H1 (cell line): ENCODE measurements around the gene CD248. TPM values are rescaled to one million over a fixed set of nuclear protein-coding genes. Genes with fewer than 3 reads are reported as not detected.

Experiments used
- CHD7 ChIP-seq: fragments of 300-600 bp; sonication (generic); IDR thresholded peaks from 2 replicates; pipeline ENCODE4 v1.7.1; 2012; ENCODE audit warnings: low read length, moderate library complexity, mild to moderate bottlenecking, inconsistent platforms; ENCODE audit not compliant: insufficient replicate concordance
- E2F6 ChIP-seq: IDR thresholded peaks from 2 replicates; pipeline ENCODE4 v1.6.1; 2012; ENCODE audit warnings: inconsistent platforms
- EZH2 ChIP-seq: fragments of 200-600 bp; sonication (generic); IDR thresholded peaks from 2 replicates; pipeline ENCODE4 v1.7.1; 2012; ENCODE audit warnings: low read depth, mild to moderate bottlenecking, moderate library complexity, low read length, inconsistent platforms; ENCODE audit not compliant: severe bottlenecking
- JUN ChIP-seq: IDR thresholded peaks from 2 replicates; pipeline ENCODE4 v1.6.1; 2011; ENCODE audit warnings: low read depth, mild to moderate bottlenecking, improper control_type of control experiment, low read length
- RAD21 ChIP-seq, 2 experiments: IDR thresholded peaks in 1 of 2; conservative IDR thresholded peaks in 1 of 2; 2 replicates each; pipeline ENCODE4 v1.6.1; 2011; ENCODE audit warnings: low read depth in 2 of 2, low read length in 2 of 2, improper control_type of control experiment in 1 of 2, inconsistent platforms in 1 of 2, mild to moderate bottlenecking in 1 of 2, moderate library complexity in 1 of 2
- RBBP5 ChIP-seq: IDR thresholded peaks from 2 replicates; pipeline ENCODE4 v1.7.1; 2012; ENCODE audit warnings: low read depth, mild to moderate bottlenecking, inconsistent platforms, low read length, moderate library complexity, borderline replicate concordance
- SIX5 ChIP-seq: IDR thresholded peaks from 2 replicates; pipeline ENCODE4 v1.6.1; 2011; ENCODE audit warnings: mild to moderate bottlenecking, low read depth, low read length
- SP4 ChIP-seq: IDR thresholded peaks from 2 replicates; pipeline ENCODE4 v1.6.1; 2012; ENCODE audit warnings: low read length, inconsistent platforms
- YY1 ChIP-seq: IDR thresholded peaks from 2 replicates; pipeline ENCODE4 v1.6.1; 2011; ENCODE audit warnings: low read depth, mild to moderate bottlenecking, low read length
- polyA plus RNA-seq, 7 experiments: library from polyadenylated mRNA; depleted of rRNA in 3 of 7; stranded (reverse) in 5 of 7; unstranded in 2 of 7; fragments of >200 nt in 5 of 7; fragments of 200-250 nt in 2 of 7; gene quantifications; 1 replicate in 5 of 7; 2 replicates in 1 of 7; 4 replicates in 1 of 7; pipeline versions ENCODE4 v1.2.1 to v1.2.3, GENCODE V29; 2011 to 2013; ENCODE audit warnings: missing spikeins in 2 of 7, mixed read lengths in 2 of 7
- total RNA-seq: library from RNA; stranded (reverse); fragmentation: NEBNext Ultra II Directional; extraction: Animal tissue kit (Norgen Biotek cat#: 25700); gene quantifications from 2 replicates; pipeline ENCODE4 v1.2.1, GENCODE V29; 2021

CD248 gene
- total and polyA plus RNA-seq, 2 of the 8 experiments (the other 6 are each of a cell fraction or from before 2014, with no cell fraction given) = 2.7 to 3.9 TPM

GRCh38 chr11:66328302-66329144 is 11.7 kb upstream of the CD248 start (continued):
- no peak for TF ChIP-seq CHD7
- no peak for TF ChIP-seq JUN
- TF ChIP-seq RAD21 (IDR thresholded peaks at IDR 0.05 in 1 of 2, conservative IDR thresholded peaks at IDR 0.05 in 1 of 2; ENCODE audit: low read depth in 2 of 2, low read length in 2 of 2) = peak; percentile 73 to 82
- TF ChIP-seq RBBP5 = 0 out of 2 replicates have a peak, but pooled peaks have one; percentile 53
- TF ChIP-seq SP4 = no peak
- TF ChIP-seq E2F6 = peak; percentile 91
- TF ChIP-seq SIX5 = no peak
- TF ChIP-seq EZH2 = peak; percentile 21
- peak; percentile 38 for TF ChIP-seq YY1
